Stimulated activated CD8-positive, alpha-beta memory T cell treated with anti-CD3 and anti-CD28 coated beads, Interleukin-4, amount 100 ng/mL, for 24 hours (primary cell): ENCODE measurements around the gene SAMD13.

Experiments used
- DNase-seq: peaks from one replicate; pipeline ENCODE4 v3.0.0-alpha.2; 2020; ENCODE audit warnings: low read depth

Gene SAMD13, protein sequence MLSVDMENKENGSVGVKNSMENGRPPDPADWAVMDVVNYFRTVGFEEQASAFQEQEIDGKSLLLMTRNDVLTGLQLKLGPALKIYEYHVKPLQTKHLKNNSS

GRCh38 chr1:84301004-84301784, at the start of gene SAMD13:
TSS of gene SAMD13 (plus strand) at chr1:84301708. CDS start at chr1:84303235, 1,527 bp downstream.
- DNase-seq, result no peak

DNA sequence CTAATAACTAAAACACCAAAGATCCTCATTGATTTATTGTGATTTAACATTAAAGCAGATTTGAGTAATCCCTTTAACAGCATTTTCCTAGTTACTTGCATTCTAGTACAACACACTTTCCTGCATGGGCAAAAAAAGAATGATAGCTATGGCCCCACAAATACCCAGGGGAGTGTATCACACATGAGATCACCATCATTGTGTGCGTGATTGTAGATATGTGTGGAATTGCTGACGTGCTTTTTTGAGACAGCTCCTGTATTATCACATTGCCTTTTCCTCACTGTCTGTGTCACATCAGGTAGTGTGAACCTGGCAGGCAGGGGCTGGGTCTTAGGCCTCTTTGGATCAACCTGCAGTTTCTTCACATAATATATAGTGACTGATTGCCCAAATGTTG, 48.5 kb upstream of the SAMD13 start:
- no peak for DNase-seq

- no peak for DNase-seq
Observed at GRCh38 chr1:84253891-84254290, 47.6 kb upstream of the SAMD13 start.

DNA sequence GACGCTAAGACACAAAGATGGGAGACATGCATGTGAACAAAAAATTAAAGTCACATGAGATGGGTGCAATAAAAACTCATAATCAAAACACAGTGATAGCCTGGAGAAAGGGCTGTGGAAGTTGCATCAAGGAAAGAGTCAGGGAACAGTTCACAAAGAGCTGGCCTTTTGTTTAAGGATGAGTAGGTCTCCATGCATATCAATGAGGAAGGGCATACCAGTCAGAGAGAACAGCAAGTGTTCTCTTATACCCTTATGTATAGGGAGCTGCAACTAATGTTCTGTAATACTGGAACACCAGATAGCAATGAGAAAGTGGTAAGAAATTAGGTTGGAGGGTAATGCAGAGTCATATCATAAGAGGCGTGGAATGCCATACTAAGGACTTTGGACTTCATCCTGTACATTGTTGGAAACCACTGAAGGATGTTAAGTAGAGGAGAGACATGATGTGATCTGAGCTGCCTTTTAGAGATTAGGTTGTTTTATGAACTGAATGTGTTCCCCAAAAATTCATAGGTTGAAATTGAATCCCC, 46.7 kb upstream of the SAMD13 start:
- DNase-seq, result no peak

GRCh38 chr1:84255582-84255981, 45.9 kb upstream of the SAMD13 start:
- no peak for DNase-seq

DNA sequence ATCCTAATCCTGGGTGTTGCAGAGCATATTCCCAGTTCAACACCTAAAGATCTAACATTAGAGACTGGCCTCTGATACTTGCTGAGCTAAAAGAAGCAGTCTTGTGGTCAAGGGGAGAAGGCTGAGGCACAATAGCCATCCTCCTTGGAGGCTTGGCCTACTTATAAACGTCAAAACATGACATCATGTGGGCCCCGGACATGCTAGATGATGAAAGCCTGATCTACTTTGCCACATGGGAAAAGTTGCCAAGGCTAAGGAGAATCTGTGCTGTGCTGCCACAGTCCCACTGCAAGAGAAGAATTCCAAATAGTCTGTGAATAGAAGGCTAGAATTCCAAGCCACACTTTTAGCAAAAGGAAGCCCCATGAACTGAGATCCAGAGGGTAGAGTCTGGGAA, 43.9 kb upstream of the SAMD13 start:
- no peak for DNase-seq

DNA sequence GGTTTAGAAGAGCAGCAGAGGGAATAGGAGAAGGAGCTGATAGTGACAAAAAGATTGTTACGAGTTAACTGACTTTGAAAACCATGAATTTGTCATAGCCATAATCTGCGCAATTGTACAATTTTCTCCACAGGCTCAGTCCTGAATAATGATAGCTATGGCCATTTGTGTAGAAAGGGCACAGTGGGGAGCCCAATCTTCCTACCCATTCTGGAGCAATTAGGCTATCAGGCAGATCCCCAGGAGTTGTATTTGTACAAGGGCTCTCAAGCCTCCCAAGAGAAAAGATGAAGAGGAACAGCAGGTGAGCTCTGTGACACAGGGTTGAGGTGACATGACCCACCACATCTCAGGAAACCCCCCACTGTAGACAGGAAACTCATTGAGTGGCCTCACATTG, 42.1 kb upstream of the SAMD13 start:
- DNase-seq, result no peak

DNA sequence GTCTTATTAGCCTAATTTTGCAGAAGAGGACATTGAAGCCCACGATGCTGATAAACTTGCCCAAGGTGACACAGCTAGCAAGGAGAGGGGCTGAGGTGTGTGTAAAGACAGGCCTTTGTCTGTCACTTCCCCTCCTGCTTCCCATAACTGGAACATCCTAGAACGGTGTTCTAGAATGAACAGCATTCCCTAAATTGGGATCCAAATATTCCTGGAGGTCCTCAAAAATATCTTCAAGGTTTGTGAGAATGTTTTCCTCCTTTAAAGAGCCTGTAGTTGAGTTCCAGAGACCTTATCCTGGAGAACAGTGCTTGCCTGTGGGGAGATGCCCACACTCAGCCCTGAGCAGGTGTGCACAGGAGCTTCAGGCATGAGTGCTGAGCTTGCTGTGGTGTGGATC, 41.5 kb upstream of the SAMD13 start:
- DNase-seq, result no peak

DNA sequence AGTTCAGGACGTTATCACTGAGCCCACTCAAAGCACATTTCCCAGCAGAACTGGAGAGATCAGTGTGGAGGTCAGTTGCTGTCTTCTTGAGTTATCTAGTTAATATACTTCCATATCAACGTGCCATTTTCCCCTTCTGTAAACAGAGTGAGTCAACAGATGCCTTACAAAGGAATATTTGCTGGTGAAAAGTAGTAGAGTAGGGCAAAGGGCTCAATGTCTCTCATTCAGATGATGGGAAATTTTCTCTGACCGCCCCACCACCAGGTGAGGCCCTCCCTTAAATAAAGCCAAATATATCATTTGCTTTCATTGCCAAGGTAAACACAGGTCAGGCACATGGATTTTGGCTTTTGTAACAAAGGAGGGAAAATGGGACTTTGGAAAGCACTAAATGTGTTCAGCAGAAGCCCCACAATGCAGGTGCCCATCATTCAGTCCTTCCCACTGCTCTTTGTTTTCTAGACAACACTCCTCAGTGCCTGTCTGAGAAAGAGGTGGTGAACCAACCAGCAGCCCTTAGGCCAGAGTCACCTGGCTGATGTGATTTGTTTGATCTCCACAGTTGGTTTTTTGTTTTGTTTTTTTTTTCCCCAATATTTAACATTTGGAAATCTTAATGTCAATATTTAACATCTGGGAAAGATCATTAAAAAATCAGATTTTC, 40.5 kb upstream of the SAMD13 start:
- DNase-seq, result no peak

DNA sequence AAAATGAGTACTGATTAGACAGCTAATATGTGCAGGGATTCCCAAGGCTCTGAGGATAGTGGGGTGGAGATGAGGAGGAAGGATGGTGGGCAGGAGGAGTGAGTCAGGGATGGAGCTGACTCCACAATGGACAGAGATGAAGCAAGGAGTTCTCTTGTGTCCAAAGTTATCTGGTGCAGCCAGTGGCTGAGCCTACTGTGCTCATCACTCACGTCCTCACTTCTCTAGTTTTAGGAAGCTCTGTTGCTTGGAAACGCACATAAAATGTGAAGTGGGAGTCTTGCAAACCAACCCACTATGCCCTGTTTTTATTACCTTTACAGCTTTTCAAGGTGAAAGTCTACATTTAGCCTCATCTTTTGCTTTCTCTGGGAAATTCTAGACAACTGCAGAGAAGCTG, 36.5 kb upstream of the SAMD13 start:
- no peak for DNase-seq

DNA sequence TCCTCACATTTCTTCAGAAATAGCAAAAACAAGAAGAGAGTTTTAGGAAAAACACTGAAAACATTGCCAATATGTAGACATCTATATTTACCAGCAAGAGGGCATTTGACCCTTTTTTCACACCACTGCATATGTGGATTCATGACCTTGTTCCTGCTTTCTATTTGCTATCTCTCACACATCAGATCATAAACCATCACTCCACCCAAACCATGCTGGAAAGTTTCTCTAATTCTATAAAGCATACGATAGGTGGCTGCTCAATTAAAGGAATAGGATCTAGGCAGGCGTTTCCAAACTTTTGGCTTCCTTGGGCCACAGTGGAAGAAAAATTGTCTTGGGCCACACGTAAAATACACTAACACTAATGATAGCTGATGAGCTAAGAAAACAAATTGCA, 35.6 kb upstream of the SAMD13 start:
- no peak for DNase-seq

- no peak for DNase-seq
Observed at GRCh38 chr1:84266748-84267147, 34.8 kb upstream of the SAMD13 start.

- DNase-seq, result no peak
Observed at GRCh38 chr1:84267476-84267875, 34.0 kb upstream of the SAMD13 start.

DNA sequence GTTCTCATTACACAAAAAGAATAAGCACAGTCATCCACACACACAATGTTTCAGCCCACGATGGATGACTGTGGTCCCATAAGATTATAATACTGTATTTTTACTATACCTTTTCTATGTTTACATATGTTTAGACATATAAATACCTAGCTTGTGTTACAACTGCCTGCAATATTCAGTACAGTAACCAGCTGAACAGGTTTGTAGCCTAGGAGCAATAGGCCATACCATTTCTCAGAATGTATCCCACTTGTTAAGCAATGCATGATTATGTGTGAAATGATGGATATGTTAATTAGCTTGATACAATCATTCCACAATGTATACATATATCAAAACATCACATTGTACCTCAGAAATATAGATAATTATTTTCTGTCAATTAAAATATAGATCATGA, 33.2 kb upstream of the SAMD13 start:
- no peak for DNase-seq

GRCh38 chr1:84269306-84269705, 32.2 kb upstream of the SAMD13 start:
- no peak for DNase-seq

- DNase-seq, result no peak
Observed at GRCh38 chr1:84271441-84272151, 29.9 kb upstream of the SAMD13 start.

GRCh38 chr1:84272401-84272800, 29.1 kb upstream of the SAMD13 start:
- no peak for DNase-seq

DNA sequence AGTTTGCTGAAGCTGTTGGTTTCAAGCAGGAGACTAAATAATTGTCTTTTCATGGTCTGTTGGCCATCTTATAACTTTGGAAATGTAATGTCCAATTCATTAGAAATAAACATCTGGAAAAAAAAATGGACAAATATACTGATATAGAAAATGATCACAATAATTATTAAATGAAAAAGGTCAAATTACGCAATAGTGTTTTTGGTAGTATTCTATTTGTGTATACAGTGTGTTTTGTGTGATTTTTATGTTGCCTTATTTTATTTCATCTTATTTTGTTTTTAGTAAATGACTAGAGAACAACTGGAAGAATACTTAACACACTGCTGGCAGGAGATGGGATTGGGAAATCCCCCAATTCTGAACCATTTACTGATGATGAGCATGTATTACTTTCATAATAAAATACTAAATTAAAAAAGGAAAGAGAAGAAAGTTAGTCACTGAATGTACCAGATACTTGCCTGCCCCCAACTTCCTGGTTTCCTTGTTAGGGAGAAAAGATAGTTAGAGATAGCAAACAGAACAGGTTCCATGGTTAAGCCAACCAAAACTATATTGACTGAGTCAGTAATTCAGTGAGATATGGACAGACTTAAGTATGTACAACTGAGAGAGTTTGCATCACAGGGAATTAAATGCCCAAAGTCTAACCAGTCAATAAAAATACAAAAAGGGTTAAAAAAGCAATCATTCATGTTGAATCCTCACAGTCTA, 24.0 kb upstream of the SAMD13 start:
- no peak for DNase-seq

DNA sequence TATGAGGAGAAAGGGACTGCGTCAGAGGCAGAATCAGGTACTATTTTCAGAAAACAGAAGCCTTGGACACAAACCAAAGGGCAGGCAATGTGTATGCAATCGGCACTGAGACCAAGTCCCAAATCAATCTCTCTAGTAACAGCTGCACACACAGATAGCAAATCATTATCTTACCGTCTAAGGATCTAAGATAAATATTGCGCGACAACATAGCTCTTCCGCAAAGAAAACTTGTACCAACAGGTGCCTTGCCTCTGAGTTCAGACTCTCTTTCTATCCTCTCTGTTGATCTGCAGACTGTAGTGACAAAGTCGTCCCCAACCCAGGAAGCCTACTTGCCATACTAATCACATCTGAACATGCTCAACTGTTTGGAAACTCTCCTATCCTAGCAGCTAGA, 22.6 kb upstream of the SAMD13 start:
- no peak for DNase-seq

- DNase-seq, result no peak
Observed at GRCh38 chr1:84280912-84281311, 20.6 kb upstream of the SAMD13 start.

DNA sequence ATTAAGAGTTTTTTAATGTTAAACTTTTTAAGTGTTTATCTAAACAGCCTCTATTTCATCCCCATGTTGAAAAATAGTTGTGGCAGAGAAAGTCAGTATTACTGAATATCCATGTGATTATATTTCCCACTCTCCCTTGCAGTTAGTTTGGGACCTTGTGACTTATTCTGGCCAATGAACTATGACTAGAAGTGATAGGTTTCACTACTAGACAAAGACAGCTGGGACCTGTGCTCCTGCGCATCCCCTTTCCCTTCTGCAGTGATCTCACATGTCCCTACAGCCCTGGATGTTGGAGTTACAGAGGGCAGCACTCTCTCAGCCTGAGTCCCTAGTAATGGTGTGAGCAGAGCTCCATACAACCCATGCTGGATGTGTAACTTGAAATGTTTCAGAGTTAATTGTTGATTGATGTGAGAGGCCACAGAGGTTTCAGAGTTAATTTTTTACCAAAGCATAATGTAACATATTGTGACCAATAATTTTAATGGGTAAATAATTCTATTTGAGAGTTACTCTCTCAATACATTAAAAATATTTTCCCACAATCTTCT, 18.7 kb upstream of the SAMD13 start:
- no peak for DNase-seq

GRCh38 chr1:84283381-84283780, 18.1 kb upstream of the SAMD13 start:
- no peak for DNase-seq
